Left ventricle myocardium superior (tissue), 1 donor: ENCODE data around the gene MRPL33. TPM values are rescaled to one million over a fixed set of nuclear protein-coding genes. Genes with fewer than 3 reads are reported as not detected.

Source experiments
- ATAC-seq: fragments of 200-7000 bp; cut with Tn5 transposase; one replicate; pipeline ENCODE4 v1.9.1; 2020; ENCODE audit warnings: mild to moderate bottlenecking, moderate library complexity
- DNase-seq: peaks from one replicate; pipeline ENCODE4 v3.0.0-alpha.2; 2020
- intact Hi-C: fragments of 100-400 bp; cut with micrococcal nuclease; formaldehyde crosslinking; loops from one replicate; pipeline ENCODE4 v1.11.0; 2022
- long read RNA-seq: library from polyadenylated mRNA; unstranded; transcript quantifications from one replicate; pipeline ENCODE4 v2.0.0, GENCODE V29; 2021
- total RNA-seq: library from RNA; stranded (reverse); fragmentation: NEBNext Ultra II Directional; extraction: Animal tissue kit (Norgen Biotek cat#: 25700); gene quantifications from one replicate; pipeline ENCODE4 v1.2.1, GENCODE V29; 2021
- donor health status: DM: no; HTN: yes; CAD: no; lungs with severe emphysema.

MRPL33 gene
- total RNA-seq, result 367 TPM
- long read RNA-seq, transcript MRPL33-202 (3 exons, 404 nt), result major isoform, 194 of 416 reads
- long read RNA-seq, transcript MRPL33-206 (3 exons, 729 nt), result minor isoform, 11 of 416 reads
- long read RNA-seq, transcript MRPL33-201 (4 exons, 518 nt), result minor isoform, 85 of 416 reads
- long read RNA-seq, partial matches to known transcripts, result 74 of 416 reads
- long read RNA-seq, other reads (novel, unspliced or antisense), result 51 of 416 reads

GRCh38 chr2:27771548-27772335, at the start of gene MRPL33:
Gene MRPL33, plus strand, starts transcription at chr2:27771719. Its CDS starts 59 bp downstream, at chr2:27771778.
- intact Hi-C loops, result no loop called here
- DNase-seq (peak; percentile 98), ATAC-seq (peak; percentile 97)

- ATAC-seq, result no peak
- intact Hi-C loops, result no loop called here
- DNase-seq, result no peak
Observed at GRCh38 chr2:27721884-27722485, 49.5 kb upstream of the MRPL33 start.

- ATAC-seq, result peak; percentile 62
- intact Hi-C loops, result no loop called here
- peak; percentile 52 for DNase-seq
Observed at GRCh38 chr2:27723372-27724144, 48.0 kb upstream of the MRPL33 start.

GRCh38 chr2:27724191-27724590, 47.3 kb upstream of the MRPL33 start:
- ATAC-seq, result peak; percentile 30
- intact Hi-C loops, result no loop called here
- no peak for DNase-seq

GRCh38 chr2:27724905-27725701, 46.4 kb upstream of the MRPL33 start:
- DNase-seq (no peak), ATAC-seq (peak; percentile 51)
- intact Hi-C loops, result no loop called here

- intact Hi-C loops, result no loop called here
- DNase-seq (no peak), ATAC-seq (no peak)
Observed at GRCh38 chr2:27727257-27727656, 44.3 kb upstream of the MRPL33 start.

GRCh38 chr2:27728081-27728858, 43.2 kb upstream of the MRPL33 start:
- intact Hi-C loops, result no loop called here
- ATAC-seq (no peak), DNase-seq (no peak)

- no peak for ATAC-seq
Observed at GRCh38 chr2:27729198-27729597, 42.3 kb upstream of the MRPL33 start.

GRCh38 chr2:27729614-27730013, 41.9 kb upstream of the MRPL33 start:
- ATAC-seq (no peak), DNase-seq (no peak)
- intact Hi-C loops, result no loop called here

More at GRCh38 chr2:27729198-27729597, 42.3 kb upstream of the MRPL33 start:
- intact Hi-C loops, result no loop called here
- DNase-seq, result no peak

GRCh38 chr2:27730261-27730662, 41.3 kb upstream of the MRPL33 start:
- intact Hi-C loops, result no loop called here
- peak; percentile 60 for ATAC-seq
- no peak for DNase-seq

GRCh38 chr2:27730980-27731691, 40.4 kb upstream of the MRPL33 start:
- intact Hi-C loops, result no loop called here
- no peak for ATAC-seq
- DNase-seq, result no peak

- no peak for DNase-seq
- intact Hi-C loops, result no loop called here
- no peak for ATAC-seq
Observed at GRCh38 chr2:27734305-27734704, 37.2 kb upstream of the MRPL33 start.

GRCh38 chr2:27735263-27735904, 36.1 kb upstream of the MRPL33 start:
- intact Hi-C loops, result no loop called here
- DNase-seq (peak; percentile 89), ATAC-seq (peak; percentile 96)

GRCh38 chr2:27736031-27736889, 35.3 kb upstream of the MRPL33 start:
- no peak for DNase-seq
- intact Hi-C loops, result no loop called here
- peak; percentile 5 for ATAC-seq

- intact Hi-C loops, result no loop called here
- DNase-seq (no peak), ATAC-seq (no peak)
Observed at GRCh38 chr2:27736890-27737204, 34.7 kb upstream of the MRPL33 start.

- peak; percentile 22 for ATAC-seq
- intact Hi-C loops, result no loop called here
- no peak for DNase-seq
Observed at GRCh38 chr2:27737676-27738348, 33.7 kb upstream of the MRPL33 start.
